HEK293 (cell line): ENCODE measurements around the gene ZNF324.

Source experiments
- KLF9 ChIP-seq: fragments of 450-650 bp; formaldehyde crosslinking; IDR thresholded peaks from 2 replicates; pipeline ENCODE4 v1.5.1; 2016; ENCODE audit warnings: missing biosample characterization, missing genetic modification characterization, low read depth
- PATZ1 ChIP-seq: fragments of 450-650 bp; formaldehyde crosslinking; IDR thresholded peaks from 2 replicates; pipeline ENCODE4 v1.5.1; 2016; ENCODE audit warnings: missing biosample characterization, missing genetic modification characterization
- PRDM1 ChIP-seq: fragments of 450-650 bp; formaldehyde crosslinking; IDR thresholded peaks from 2 replicates; pipeline ENCODE4; 2016; ENCODE audit warnings: missing biosample characterization, missing genetic modification characterization
- SALL2 ChIP-seq: fragments of 450-650 bp; formaldehyde crosslinking; IDR thresholded peaks from 2 replicates; pipeline ENCODE4 v1.5.0; 2017; ENCODE audit warnings: missing biosample characterization, mild to moderate bottlenecking, missing genetic modification characterization, borderline replicate concordance
- ZBTB10 ChIP-seq: fragments of 450-650 bp; formaldehyde crosslinking; IDR thresholded peaks from 2 replicates; pipeline ENCODE4 v1.5.1; 2016; ENCODE audit warnings: missing biosample characterization, missing genetic modification characterization
- ZBTB17 ChIP-seq: fragments of 450-650 bp; formaldehyde crosslinking; IDR thresholded peaks from 2 replicates; pipeline ENCODE4 v1.5.1; 2016; ENCODE audit warnings: missing biosample characterization, missing genetic modification characterization
- ZNF140 ChIP-seq: fragments of 450-650 bp; formaldehyde crosslinking; IDR thresholded peaks from 2 replicates; pipeline ENCODE4 v1.5.1; 2016; ENCODE audit warnings: missing biosample characterization, missing genetic modification characterization
- ZNF248 ChIP-seq: fragments of 450-650 bp; formaldehyde crosslinking; IDR thresholded peaks from 2 replicates; pipeline ENCODE4 v1.5.1; 2017; ENCODE audit warnings: missing biosample characterization, missing genetic modification characterization
- ZNF266 ChIP-seq: fragments of 450-650 bp; formaldehyde crosslinking; IDR thresholded peaks from 2 replicates; pipeline ENCODE4 v1.5.1; 2016; ENCODE audit warnings: missing biosample characterization, missing genetic modification characterization, low read depth
- ZNF350 ChIP-seq: fragments of 450-650 bp; formaldehyde crosslinking; IDR thresholded peaks from 2 replicates; pipeline ENCODE4 v1.5.0; 2017; ENCODE audit warnings: missing biosample characterization, mild to moderate bottlenecking, missing genetic modification characterization
- ZNF423 ChIP-seq: fragments of 450-650 bp; formaldehyde crosslinking; IDR thresholded peaks from 2 replicates; pipeline ENCODE4 v1.5.1; 2016; ENCODE audit warnings: missing biosample characterization, missing genetic modification characterization
- ZNF48 ChIP-seq: fragments of 450-650 bp; formaldehyde crosslinking; IDR thresholded peaks from 2 replicates; pipeline ENCODE4 v1.5.1; 2016; ENCODE audit warnings: missing biosample characterization, missing genetic modification characterization
- ZNF621 ChIP-seq: fragments of 450-650 bp; formaldehyde crosslinking; IDR thresholded peaks from 2 replicates; pipeline ENCODE4 v1.5.1; 2017; ENCODE audit warnings: missing biosample characterization, missing genetic modification characterization
- ZNF639 ChIP-seq: fragments of 450-650 bp; formaldehyde crosslinking; IDR thresholded peaks from 2 replicates; pipeline ENCODE4 v1.5.1; 2016; ENCODE audit warnings: missing biosample characterization, missing genetic modification characterization
- ZNF704 ChIP-seq: fragments of 450-650 bp; formaldehyde crosslinking; IDR thresholded peaks from 2 replicates; pipeline ENCODE4 v1.5.1; 2016; ENCODE audit warnings: missing biosample characterization, missing genetic modification characterization
- ZNF747 ChIP-seq: fragments of 450-650 bp; formaldehyde crosslinking; IDR thresholded peaks from 2 replicates; pipeline ENCODE4 v1.5.1; 2016; ENCODE audit warnings: missing biosample characterization, missing genetic modification characterization
- ZNF791 ChIP-seq: fragments of 450-650 bp; formaldehyde crosslinking; IDR thresholded peaks from 2 replicates; pipeline ENCODE4 v1.5.1; 2016; ENCODE audit warnings: missing biosample characterization, missing genetic modification characterization
- ZNF837 ChIP-seq: fragments of 450-650 bp; formaldehyde crosslinking; IDR thresholded peaks from 2 replicates; pipeline ENCODE4 v1.5.1; 2016; ENCODE audit warnings: missing biosample characterization, missing genetic modification characterization
- ZSCAN30 ChIP-seq: fragments of 450-650 bp; IDR thresholded peaks from 2 replicates; pipeline ENCODE4 v1.5.1; 2018; ENCODE audit warnings: missing biosample characterization, mild to moderate bottlenecking, missing genetic modification characterization, moderate library complexity
- TF ChIP-seq, protein P1 (sequence below): fragments of 450-650 bp; IDR thresholded peaks from 2 replicates; pipeline ENCODE4 v1.5.1; 2018; ENCODE audit warnings: missing biosample characterization, missing genetic modification characterization
- TF ChIP-seq, protein P2 (sequence below): fragments of 450-650 bp; formaldehyde crosslinking; conservative IDR thresholded peaks from 2 replicates; pipeline ENCODE4 v1.5.1; 2016; ENCODE audit warnings: low read depth, missing biosample characterization, missing genetic modification characterization
- TF ChIP-seq, protein P3 (sequence below): fragments of 450-650 bp; formaldehyde crosslinking; IDR thresholded peaks from 2 replicates; pipeline ENCODE4 v1.5.1; 2016; ENCODE audit warnings: missing biosample characterization, missing genetic modification characterization

ZNF324 gene

DNA sequence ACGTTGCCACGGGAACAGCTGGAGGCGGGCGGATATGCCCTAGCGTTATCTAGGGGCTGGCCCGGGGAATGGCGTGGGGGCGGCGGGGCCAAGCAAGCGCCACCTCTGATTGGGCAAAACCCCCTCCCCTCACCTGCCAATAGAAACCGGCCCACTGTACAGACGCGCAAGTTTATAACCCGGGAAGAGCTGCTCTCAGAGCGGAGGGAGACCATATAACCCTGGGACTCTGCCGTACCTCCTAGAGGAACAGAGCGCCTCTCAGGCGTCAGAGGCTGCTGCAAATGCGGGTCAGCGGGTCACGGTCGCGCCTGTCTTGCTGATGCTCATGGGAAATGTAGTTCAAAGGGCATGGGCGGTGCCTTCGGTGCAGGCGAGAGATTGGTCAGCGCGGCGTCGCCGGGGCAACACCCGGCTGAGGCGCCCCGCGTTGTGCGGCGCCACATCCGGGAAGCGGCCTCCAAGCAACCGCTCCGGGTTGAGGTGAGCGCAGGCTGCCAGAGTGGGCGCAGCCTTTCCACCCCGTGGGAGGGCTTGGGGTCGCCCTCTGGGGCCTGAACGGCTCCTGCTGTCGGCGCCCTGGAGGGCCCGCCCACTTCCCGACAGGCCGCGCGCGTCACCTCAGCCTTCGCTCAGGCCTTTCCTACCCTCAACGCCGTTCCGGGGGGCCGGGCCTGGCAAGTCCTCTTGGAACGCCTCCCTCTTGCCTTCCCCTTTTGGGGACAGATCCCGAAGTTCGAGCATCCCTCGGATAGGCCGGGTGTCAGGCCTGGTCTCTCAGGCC lies 9.0 kb downstream of the ZNF324 start, which contains the start of gene ZNF446 (continued):
- no peak for TF ChIP-seq ZNF704 (tag by site-specific recombination)
- peak; percentile 71; the same call in 1 of the 2 replicates for TF ChIP-seq ZNF837 (tag by site-specific recombination)
- TF ChIP-seq ZNF48 (tag by site-specific recombination), result no peak
- peak; percentile 89 for TF ChIP-seq ZBTB17 (tag by site-specific recombination)
- no peak for TF ChIP-seq SALL2 (tag by site-specific recombination)
- TF ChIP-seq, protein P1, sequence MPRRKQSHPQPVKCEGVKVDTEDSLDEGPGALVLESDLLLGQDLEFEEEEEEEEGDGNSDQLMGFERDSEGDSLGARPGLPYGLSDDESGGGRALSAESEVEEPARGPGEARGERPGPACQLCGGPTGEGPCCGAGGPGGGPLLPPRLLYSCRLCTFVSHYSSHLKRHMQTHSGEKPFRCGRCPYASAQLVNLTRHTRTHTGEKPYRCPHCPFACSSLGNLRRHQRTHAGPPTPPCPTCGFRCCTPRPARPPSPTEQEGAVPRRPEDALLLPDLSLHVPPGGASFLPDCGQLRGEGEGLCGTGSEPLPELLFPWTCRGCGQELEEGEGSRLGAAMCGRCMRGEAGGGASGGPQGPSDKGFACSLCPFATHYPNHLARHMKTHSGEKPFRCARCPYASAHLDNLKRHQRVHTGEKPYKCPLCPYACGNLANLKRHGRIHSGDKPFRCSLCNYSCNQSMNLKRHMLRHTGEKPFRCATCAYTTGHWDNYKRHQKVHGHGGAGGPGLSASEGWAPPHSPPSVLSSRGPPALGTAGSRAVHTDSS (tag by site-specific recombination), result no peak
- TF ChIP-seq ZNF423 (tag by site-specific recombination), result peak; percentile 66
- TF ChIP-seq KLF9 (tag by site-specific recombination), result peak; percentile 89
- TF ChIP-seq ZBTB10 (tag by site-specific recombination), result peak; percentile 75; the same call in 1 of the 2 replicates
- no peak for TF ChIP-seq ZNF791 (tag by site-specific recombination)
- no peak for TF ChIP-seq ZNF747
- TF ChIP-seq ZNF266 (tag by site-specific recombination), result no peak
- no peak for TF ChIP-seq ZNF621 (tag by site-specific recombination)
- TF ChIP-seq ZNF248 (tag by site-specific recombination), result no peak
- TF ChIP-seq, protein P2, sequence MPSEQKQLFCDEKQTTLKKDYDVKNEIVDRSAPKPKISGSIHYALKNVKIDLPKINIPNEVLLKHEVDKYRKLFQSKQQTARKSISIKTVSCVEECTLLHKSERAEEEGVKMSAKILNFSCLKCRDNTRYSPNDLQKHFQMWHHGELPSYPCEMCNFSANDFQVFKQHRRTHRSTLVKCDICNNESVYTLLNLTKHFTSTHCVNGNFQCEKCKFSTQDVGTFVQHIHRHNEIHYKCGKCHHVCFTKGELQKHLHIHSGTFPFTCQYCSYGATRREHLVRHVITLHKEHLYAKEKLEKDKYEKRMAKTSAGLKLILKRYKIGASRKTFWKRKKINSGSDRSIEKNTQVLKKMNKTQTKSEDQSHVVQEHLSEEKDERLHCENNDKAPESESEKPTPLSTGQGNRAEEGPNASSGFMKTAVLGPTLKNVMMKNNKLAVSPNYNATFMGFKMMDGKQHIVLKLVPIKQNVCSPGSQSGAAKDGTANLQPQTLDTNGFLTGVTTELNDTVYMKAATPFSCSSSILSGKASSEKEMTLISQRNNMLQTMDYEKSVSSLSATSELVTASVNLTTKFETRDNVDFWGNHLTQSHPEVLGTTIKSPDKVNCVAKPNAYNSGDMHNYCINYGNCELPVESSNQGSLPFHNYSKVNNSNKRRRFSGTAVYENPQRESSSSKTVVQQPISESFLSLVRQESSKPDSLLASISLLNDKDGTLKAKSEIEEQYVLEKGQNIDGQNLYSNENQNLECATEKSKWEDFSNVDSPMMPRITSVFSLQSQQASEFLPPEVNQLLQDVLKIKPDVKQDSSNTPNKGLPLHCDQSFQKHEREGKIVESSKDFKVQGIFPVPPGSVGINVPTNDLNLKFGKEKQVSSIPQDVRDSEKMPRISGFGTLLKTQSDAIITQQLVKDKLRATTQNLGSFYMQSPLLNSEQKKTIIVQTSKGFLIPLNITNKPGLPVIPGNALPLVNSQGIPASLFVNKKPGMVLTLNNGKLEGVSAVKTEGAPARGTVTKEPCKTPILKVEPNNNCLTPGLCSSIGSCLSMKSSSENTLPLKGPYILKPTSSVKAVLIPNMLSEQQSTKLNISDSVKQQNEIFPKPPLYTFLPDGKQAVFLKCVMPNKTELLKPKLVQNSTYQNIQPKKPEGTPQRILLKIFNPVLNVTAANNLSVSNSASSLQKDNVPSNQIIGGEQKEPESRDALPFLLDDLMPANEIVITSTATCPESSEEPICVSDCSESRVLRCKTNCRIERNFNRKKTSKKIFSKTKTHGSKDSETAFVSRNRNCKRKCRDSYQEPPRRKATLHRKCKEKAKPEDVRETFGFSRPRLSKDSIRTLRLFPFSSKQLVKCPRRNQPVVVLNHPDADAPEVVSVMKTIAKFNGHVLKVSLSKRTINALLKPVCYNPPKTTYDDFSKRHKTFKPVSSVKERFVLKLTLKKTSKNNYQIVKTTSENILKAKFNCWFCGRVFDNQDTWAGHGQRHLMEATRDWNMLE (tag by site-specific recombination), result peak; percentile 45; the same call in 1 of the 2 replicates
- no peak for TF ChIP-seq ZNF140 (tag by site-specific recombination)
- no peak for TF ChIP-seq ZNF350
- TF ChIP-seq, protein P3, sequence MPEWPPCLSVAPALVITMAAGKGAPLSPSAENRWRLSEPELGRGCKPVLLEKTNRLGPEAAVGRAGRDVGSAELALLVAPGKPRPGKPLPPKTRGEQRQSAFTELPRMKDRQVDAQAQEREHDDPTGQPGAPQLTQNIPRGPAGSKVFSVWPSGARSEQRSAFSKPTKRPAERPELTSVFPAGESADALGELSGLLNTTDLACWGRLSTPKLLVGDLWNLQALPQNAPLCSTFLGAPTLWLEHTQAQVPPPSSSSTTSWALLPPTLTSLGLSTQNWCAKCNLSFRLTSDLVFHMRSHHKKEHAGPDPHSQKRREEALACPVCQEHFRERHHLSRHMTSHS (tag by site-specific recombination), result no peak
- TF ChIP-seq ZSCAN30 (tag by site-specific recombination), result peak; percentile 30; the same call in 1 of the 2 replicates
- TF ChIP-seq PRDM1, result no peak
- TF ChIP-seq ZNF639 (tag by site-specific recombination), result no peak
- TF ChIP-seq PATZ1, result peak; percentile 76
